HPDE6-E6E7 (cell line): ENCODE data around the gene USP28.
"Not testable (repeated sequence)": the region's sequence is repeated elsewhere in the genome, so short reads cannot be mapped to it uniquely, and the experiment has no call there.

ENCODE experiments used
- DNase-seq: peaks from one replicate; pipeline ENCODE4 v3.0.0; 2011; ENCODE audit warnings: missing footprints; ENCODE audit errors: extremely low spot score

USP28 gene

DNA sequence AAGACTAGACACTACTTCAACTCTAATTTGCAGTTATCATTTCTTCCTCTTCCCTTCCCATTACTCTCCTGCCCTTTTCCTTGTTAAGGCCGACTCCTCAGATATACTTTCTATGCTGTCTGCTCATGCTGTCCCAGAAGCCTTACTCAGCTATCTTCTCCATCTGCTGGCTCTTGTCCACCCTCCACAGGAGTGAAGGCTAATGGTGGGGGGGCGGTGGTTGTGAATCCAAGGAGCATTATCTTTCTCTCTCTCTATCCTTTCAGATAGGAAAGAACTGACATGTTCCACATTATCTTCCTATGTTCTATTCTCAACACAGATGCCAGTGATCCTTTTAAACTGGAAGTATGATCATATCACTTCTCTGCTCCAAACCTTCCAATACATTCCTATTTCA is 37.4 kb downstream of the USP28 start:
- no peak for DNase-seq

DNA sequence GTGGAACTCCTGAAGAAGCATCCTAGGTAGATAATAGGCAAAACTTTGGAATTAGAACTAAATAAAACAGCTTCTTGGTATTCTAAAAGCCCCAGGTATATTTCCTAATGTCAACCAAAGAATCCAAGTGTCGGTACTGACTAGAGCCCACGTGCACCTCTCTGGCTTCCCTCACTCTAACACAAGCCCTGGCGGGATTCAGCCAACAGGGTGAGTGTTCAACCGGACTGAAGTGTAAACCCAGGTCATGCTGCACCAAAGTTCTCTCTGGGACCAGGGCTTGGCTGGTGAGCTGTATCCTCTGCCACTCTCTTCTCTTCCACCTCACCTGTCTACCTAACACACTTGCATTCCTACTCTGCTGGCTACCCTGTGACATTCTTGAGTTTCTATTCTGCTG is 40.1 kb downstream of the USP28 start:
- DNase-seq, result no peak

DNA sequence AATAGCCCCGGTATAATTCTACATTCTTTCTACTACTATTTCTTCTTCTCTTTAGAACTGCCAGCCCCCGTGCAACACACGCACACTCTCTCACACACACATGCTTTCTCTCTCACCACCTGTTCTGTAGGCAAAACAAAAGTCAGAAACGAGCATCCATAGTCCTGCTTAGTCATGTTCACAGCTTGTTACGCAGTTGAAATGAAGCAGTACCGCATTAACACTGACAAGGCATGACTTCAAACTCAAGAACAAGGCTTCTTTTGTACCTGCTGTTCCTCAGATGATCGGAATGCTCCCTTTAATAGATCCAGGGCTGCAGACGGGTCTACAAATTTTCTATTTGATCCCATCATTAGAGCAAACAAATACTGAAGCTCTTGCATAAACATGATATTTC is 42.2 kb downstream of the USP28 start:
- no peak for DNase-seq

DNA sequence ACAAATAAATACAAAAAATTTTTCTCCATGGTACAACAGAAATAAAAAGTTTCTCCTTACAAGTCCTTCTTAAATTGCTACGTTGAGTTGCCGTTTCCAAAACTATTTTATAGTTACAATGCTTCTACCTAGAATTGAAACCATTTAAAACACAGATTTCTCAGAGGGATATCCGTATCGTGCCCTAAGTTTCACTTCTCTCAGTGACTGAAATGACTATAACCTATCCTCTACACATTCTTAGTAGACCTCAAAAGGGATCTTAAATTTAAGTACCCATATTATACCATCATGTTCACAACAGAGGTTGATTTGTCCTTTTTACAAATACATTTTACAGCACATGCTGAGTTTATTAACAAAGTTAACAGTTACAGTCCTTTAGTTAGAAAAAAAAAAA is 44.1 kb downstream of the USP28 start:
- no peak for DNase-seq

DNA sequence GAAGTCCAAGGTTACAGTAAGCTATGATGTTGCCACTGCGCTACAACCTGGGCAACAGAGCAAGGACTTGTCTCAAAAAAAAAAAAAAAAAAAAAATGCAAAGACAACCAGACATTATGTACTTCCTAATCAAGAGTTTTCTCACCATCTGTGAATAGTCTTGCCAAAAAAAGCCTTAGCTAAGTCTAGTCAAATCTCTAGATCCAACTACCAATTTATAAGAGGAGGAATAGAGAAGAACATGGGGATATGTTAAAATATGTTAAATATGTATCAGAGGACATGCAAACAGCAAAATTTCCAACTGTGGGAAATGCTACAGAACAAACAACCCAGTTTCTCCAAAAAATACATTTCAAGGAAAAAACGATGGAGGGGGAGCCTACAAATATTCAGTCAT is 45.6 kb downstream of the USP28 start:
- DNase-seq, result no peak

- DNase-seq, result no peak
Measured at GRCh38 chr11:113828191-113828590, 47.2 kb downstream of the USP28 start.

DNA sequence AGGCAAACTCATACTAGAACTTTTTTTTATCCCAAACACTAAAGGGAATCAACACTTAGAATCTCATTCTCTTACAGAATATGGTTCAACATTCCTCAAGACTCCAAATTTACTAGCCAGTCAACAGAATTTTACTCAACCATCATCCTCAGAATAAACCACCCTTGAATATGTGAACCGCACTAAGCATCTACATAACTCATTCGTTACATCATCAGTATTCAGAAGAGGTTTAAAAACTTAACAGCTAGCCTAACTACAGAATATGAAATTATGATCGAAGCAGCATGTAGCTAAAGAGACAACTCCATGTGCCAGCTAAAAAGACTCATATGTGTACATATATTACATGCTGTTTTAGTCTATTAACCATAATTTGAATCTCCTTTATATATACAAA is 47.9 kb downstream of the USP28 start:
- DNase-seq, result no peak

DNA sequence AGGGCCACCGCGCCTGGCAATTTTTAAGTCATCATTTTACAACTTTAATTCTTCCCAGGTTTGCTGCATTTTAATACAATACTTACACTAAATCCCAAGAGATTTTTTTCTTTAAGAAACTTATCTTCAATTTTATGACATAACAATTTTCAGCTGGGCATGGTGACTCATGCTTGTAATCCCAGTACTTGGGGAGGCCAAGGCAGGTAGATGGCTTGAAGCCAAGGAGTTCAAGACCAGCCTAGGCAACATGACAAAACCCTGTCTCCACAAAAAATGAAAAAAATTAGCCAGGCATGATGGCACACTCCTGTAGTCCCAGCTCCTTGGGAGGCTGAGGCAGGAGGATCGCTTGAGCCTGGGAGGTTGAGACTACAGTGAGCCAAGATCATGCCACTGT is 56.9 kb downstream of the USP28 start:
- DNase-seq, result no peak

- no peak for DNase-seq
Measured at GRCh38 chr11:113817626-113818025, 57.7 kb downstream of the USP28 start.

GRCh38 chr11:113817162-113817561 is 58.2 kb downstream of the USP28 start:
- DNase-seq, result no peak

- no peak for DNase-seq
Measured at GRCh38 chr11:113814181-113814580, 61.2 kb downstream of the USP28 start.

GRCh38 chr11:113808931-113809330 is 66.4 kb downstream of the USP28 start:
- DNase-seq, result no peak

GRCh38 chr11:113806406-113806805 is 69.0 kb downstream of the USP28 start:
- peak; percentile 12 for DNase-seq

GRCh38 chr11:113805640-113806039 is 69.7 kb downstream of the USP28 start:
- DNase-seq, result no peak

- DNase-seq, result no peak
Measured at GRCh38 chr11:113802621-113803020, 72.8 kb downstream of the USP28 start.

DNA sequence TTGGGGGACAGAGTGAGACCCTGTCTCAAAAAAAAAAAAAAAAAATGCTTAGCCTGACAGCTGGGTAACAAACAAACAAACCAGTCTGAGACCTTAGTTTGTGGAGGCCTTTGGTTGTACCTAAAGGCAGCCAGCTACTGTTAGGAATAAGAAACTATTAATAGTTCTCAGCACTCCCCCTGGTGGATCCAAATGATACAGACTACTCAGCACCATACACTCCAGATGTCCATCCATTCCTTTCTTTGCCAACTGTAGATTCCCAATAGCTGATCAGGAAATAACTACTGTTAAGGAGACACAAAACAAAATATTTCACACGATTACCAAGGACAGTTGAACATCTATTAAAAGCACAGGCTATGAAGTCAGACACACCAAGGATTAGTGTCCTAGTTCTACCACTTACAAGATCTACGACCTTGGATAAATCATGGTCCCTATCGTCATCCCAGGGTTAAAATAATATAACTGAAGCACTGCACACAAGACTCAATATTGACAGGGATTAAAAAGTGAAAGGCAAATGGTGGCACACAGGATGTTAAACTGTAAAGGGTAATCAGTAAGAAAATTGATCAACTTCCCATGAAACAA is 78.6 kb downstream of the USP28 start:
- DNase-seq, result peak; percentile 37

- no peak for DNase-seq
Measured at GRCh38 chr11:113789675-113790320, 85.6 kb downstream of the USP28 start.

DNA sequence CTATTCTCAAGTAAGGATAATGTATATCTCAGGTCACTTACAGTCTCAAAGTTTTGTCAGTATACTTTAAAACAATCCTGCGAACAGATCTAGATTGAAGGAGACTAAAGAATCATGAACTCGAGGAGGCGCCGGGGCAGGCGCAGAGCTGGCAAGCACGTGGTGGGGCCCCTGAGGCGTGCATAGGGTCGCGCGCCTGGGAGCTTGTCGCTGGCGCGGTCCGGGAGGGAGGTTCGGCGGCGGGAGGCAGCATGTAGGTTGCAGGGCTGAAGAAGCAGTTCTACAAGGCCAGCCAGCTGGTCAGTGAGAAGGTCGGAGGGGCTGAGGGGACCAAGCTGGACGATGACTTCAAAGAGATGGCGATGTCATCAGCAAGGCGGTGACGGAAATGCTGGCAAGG is 86.4 kb downstream of the USP28 start:
- not testable (repeated sequence) for DNase-seq

DNA sequence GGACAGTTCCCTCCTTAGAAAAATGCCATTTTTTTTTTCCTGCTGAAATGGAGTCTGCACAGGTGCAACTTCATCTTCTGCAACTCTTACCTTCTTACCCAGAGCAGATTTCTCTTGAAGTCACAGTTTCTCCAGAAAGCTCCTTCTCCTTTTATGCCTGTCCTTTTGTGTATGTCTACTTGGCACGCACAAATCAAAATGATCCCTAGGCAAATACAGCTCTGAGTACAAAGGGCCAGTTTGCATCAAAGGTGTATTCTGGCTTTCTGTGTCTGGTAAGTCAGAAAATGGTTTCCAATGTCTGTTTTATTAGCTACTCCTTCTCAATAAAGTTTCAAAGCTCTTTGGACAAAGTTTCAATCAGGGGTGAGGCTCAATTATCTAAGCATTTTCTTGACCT is 93.2 kb downstream of the USP28 start:
- no peak for DNase-seq

GRCh38 chr11:113781682-113782081 is 93.7 kb downstream of the USP28 start:
- no peak for DNase-seq

GRCh38 chr11:113779496-113779895 is 95.9 kb downstream of the USP28 start, which contains the start of gene CLDN25:
Gene CLDN25, plus strand, starts transcription at chr11:113779796. Its CDS starts 0 bp downstream, at chr11:113779796.
- no peak for DNase-seq

GRCh38 chr11:113778111-113778910 is 97.1 kb downstream of the USP28 start:
- peak; percentile 87 for DNase-seq

DNA sequence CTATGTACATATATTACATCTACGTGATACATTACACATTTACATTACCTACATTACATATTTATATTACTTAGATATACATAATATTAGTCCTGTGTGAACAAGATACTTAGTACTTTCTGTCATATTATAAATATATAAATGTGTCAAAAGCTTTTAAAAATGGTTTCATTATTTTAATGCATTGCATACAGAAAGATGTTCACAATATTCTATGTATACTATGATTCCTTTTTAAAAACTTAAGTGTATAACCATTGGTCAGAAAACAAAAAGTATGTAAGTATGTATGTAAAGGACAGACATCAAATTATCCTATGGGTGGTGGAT is 101.2 kb downstream of the USP28 start:
- DNase-seq, result no peak
